Activated naive CD4-positive, alpha-beta T cell treated with anti-CD3 and anti-CD28 coated beads, Interleukin-2, amount 10 ng/mL, durations not matched to agents 7 days and 5 days (primary cell): ENCODE measurements around the gene OR8B8.

Experiments
- CTCF ChIA-PET: fragments of 350-600 bp; sonication (Branson Sonifier 250); formaldehyde crosslinking; loops from one replicate; lab custom pipeline; 2021; ENCODE audit warnings: antibody characterized with exemption; lab: Charles Lee
- DNase-seq: peaks from one replicate; pipeline ENCODE4 v3.0.0-alpha.2; 2020
- H3K27ac Mint-ChIP-seq: one replicate; pipeline ENCODE4 v1.8.0; 2021; ENCODE audit warnings: mild to moderate bottlenecking, moderate library complexity, mixed read lengths
- H3K27me3 Mint-ChIP-seq: one replicate; pipeline ENCODE4 v1.8.0; 2021; ENCODE audit warnings: mild to moderate bottlenecking, mixed read lengths
- H3K36me3 Mint-ChIP-seq: one replicate; pipeline ENCODE4 v1.8.0; 2021; ENCODE audit warnings: mixed read lengths
- H3K4me1 Mint-ChIP-seq: one replicate; pipeline ENCODE4 v1.8.0; 2021; ENCODE audit warnings: mixed read lengths
- H3K4me3 Mint-ChIP-seq: one replicate; pipeline ENCODE4 v1.8.0; 2021; ENCODE audit warnings: mild to moderate bottlenecking, moderate library complexity, mixed read lengths
- H3K9me3 Mint-ChIP-seq: one replicate; pipeline ENCODE4 v1.8.0; 2021; ENCODE audit warnings: mixed read lengths

The OR8B8 gene

DNA sequence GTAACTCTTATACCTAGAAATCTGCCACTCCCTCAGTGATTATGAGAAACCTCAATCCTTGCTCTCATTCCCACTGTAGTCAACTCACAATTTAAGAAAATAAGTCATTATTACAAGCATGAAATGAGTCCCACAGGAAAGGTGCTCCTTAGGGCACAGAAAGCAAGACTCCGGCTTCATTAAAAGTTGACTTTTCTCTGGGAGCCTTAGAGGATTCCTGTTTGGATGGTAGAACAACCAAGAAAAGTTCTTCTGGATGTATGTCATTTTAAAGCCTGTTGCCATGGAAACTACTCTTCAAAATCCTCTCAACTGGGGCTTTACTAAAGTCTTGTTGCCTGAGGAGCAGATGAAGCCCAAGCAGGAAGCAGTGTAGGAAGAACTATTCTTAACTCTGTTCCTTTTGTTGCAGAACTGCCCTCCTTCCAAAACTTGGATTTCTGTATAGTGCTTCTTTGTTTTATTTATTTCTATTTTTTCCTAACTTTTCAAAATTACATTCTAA, at the start of gene OR8B8:
OR8B8 (minus strand) TSS at position 51 of the 505 bp plus-strand sequence. CDS start 4,611 bp downstream, outside the sequence.
- Mint-ChIP-seq H3K4me3 (no peak within 1 kb of the TSS), H3K9me3 (no peaks in the 10 kb centered on the region), H3K4me1 (no peaks in the 10 kb centered on the region), H3K27ac (no peak within 1 kb of the TSS), H3K36me3 (no peaks in the 10 kb centered on the region), H3K27me3 (no peaks in the 10 kb centered on the region)
- CTCF ChIA-PET: no interaction called here
- DNase-seq: no peak

- CTCF ChIA-PET: no interaction called here
- Mint-ChIP-seq H3K27ac (no peak overlapping the region), H3K9me3 (no peaks in the 10 kb centered on the region)
Observed at GRCh38 chr11:124493016-124493655, 47.6 kb upstream of the OR8B8 start.

DNA sequence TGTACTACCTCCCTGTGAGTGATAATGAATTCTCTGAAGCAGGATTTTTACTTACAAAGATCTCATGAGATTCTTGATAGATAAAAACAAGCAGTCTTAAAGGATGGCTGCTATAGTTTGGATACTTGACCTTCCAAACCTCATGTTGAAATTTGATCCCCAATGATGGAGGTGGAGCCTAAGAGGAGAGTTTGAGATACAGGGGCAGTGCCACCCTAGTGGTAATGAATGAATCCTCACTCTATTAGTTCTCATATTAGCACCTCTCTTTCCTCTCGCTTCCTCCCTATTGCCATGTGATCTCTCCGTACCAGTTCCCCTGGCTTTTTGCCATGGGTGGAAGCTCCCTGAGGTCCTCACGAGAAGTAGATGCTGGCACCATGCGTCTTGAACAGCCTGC, 37.9 kb upstream of the OR8B8 start:
- peaks cover 6% of the 10 kb centered on the region for H3K4me1 Mint-ChIP-seq
- H3K27me3 Mint-ChIP-seq: peaks cover 10% of the 10 kb centered on the region
- DNase-seq: no peak
- H3K9me3 Mint-ChIP-seq: no peaks in the 10 kb centered on the region
- H3K4me3 Mint-ChIP-seq: no peak overlapping the region
- H3K27ac Mint-ChIP-seq: no peak overlapping the region
- H3K36me3 Mint-ChIP-seq: no peaks in the 10 kb centered on the region
- CTCF ChIA-PET: no interaction called here

More at GRCh38 chr11:124493016-124493655, 47.6 kb upstream of the OR8B8 start:
- no peak for DNase-seq
- Mint-ChIP-seq H3K36me3 (no peaks in the 10 kb centered on the region), H3K4me3 (no peak overlapping the region), H3K27me3 (no peaks in the 10 kb centered on the region), H3K4me1 (no peaks in the 10 kb centered on the region)

DNA sequence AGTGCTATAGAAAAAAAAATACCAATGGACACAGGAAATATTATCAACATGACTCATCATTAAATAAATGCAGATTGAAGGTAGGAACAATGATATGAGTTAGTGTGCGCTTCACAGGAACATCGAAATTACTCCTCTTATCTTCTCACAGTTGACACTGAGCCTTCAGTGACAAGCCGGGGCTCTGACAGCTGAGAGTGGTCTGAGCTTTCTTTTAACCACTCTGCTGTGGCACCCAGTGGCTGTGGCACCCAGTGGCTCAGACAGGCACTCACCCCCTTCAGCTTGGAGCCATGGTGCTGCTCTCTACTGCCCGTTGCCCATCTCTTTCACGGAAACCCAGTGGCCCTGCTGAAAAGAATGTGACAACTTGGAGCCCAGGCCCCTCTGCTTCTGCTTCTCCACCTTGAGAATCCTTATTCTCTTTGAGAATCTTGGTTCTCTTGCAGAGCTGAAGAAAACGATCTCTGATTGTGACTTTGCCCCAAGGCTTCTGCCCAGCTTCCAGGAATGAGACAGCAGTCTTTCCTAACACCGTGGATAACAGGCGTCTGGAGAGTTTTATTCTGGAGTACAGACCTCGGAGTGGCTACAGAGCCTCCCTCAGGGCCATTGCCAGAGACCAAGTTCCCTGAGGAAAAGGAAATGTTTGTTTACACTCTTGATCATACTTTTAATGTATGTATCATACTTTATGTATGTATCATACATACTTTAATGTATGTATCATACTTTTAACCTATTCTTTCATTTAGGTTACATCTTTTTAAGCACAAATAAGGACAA, 37.1 kb upstream of the OR8B8 start:
- CTCF ChIA-PET: no interaction called here
- DNase-seq: no peak

GRCh38 chr11:124481365-124482323, 36.1 kb upstream of the OR8B8 start:
- Mint-ChIP-seq H3K27ac (no peak overlapping the region), H3K4me3 (no peak overlapping the region), H3K27me3 (peaks cover 10% of the 10 kb centered on the region), H3K4me1 (peaks cover 6% of the 10 kb centered on the region), H3K9me3 (no peaks in the 10 kb centered on the region), H3K36me3 (no peaks in the 10 kb centered on the region)
- CTCF ChIA-PET: no interaction called here
- no peak for DNase-seq

More for the DNA sequence above, 37.1 kb upstream of the OR8B8 start:
- Mint-ChIP-seq H3K27me3 (peaks cover 10% of the 10 kb centered on the region), H3K4me1 (peaks cover 6% of the 10 kb centered on the region), H3K9me3 (no peaks in the 10 kb centered on the region), H3K27ac (no peak overlapping the region), H3K36me3 (no peaks in the 10 kb centered on the region), H3K4me3 (no peak overlapping the region)

DNA sequence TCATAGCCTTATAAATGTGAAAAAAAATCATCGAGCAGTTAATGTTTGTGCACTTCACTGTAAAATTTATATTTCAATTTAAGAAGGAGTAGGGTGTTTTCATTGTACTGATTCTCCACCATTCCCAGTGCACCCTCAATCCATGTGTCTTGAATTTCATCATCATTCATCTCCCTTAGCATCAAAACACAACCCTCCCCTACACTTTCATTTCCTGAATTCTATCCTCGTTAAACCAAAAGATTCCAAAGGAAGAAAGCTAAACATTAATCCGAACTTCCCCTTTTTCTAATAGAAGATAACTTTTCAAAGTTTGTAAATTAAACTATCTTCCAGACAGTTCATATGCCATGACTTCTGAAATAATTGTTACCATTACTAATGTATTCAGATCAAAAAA, 34.1 kb upstream of the OR8B8 start:
- CTCF ChIA-PET: no interaction called here
- H3K27ac Mint-ChIP-seq: no peak overlapping the region
- DNase-seq: no peak
- H3K27me3 Mint-ChIP-seq: peaks cover 10% of the 10 kb centered on the region
- peaks cover 6% of the 10 kb centered on the region for H3K4me1 Mint-ChIP-seq
- H3K4me3 Mint-ChIP-seq: no peak overlapping the region
- H3K9me3 Mint-ChIP-seq: no peaks in the 10 kb centered on the region
- no peaks in the 10 kb centered on the region for H3K36me3 Mint-ChIP-seq

DNA sequence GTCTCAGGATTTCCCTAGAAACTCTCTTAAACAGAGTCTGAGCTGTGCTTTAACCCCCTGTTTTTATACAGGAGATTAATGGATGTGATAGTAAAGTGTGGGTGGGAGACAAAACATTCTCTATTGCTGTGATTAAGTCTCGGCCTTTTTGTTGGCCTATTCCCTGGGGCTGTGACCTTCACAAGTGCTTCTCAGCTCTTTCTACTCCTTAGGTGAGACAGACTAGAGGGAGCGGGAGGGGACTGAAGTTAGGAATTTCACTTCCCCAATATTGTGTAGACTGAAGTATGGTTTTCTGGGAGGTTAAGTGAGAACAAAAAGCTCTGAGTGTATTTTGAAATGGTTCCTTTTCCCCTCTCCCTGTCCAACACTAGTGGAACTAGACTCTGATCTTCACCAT, 29.8 kb upstream of the OR8B8 start:
- CTCF ChIA-PET: interaction anchor here (0.8 kb wide), 1 partner anchor 73 kb away, joined by 3 read pairs; no protein-coding TSS in a partner anchor
- H3K27ac Mint-ChIP-seq: no peak overlapping the region
- no peaks in the 10 kb centered on the region for H3K4me1 Mint-ChIP-seq
- no peak overlapping the region for H3K4me3 Mint-ChIP-seq
- H3K36me3 Mint-ChIP-seq: no peaks in the 10 kb centered on the region
- DNase-seq: no peak
- H3K27me3 Mint-ChIP-seq: no peaks in the 10 kb centered on the region
- H3K9me3 Mint-ChIP-seq: no peaks in the 10 kb centered on the region

GRCh38 chr11:124474779-124475178, 29.3 kb upstream of the OR8B8 start:
- no peak for DNase-seq
- Mint-ChIP-seq H3K9me3 (no peaks in the 10 kb centered on the region), H3K27ac (no peak overlapping the region), H3K4me1 (no peaks in the 10 kb centered on the region), H3K27me3 (no peaks in the 10 kb centered on the region), H3K36me3 (no peaks in the 10 kb centered on the region), H3K4me3 (no peak overlapping the region)
- CTCF ChIA-PET: interaction anchor here (0.8 kb wide), 1 partner anchor 72 kb away, joined by 3 read pairs; no protein-coding TSS in a partner anchor

DNA sequence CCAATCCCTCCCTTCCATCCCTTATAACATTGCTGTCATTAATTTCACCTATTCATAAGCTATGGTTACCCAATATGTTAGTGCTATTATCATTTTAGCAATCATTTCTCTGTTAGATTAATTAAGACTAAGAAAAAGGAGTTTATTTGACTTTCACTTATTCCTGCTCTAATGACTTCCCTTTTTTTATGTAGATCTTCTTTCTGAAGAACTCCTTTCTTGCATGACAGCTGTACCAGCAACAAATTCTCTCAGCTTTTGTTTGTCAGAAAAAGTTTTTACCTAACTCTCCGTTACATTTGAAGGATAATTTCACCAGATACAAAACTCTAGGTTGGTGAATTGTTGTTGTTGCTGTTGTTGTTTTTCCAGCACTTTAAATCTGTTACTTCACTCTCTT, 28.6 kb upstream of the OR8B8 start:
- CTCF ChIA-PET: no interaction called here
- Mint-ChIP-seq H3K27me3 (no peaks in the 10 kb centered on the region), H3K27ac (no peak overlapping the region), H3K4me3 (no peak overlapping the region), H3K36me3 (no peaks in the 10 kb centered on the region), H3K9me3 (no peaks in the 10 kb centered on the region), H3K4me1 (no peaks in the 10 kb centered on the region)
- DNase-seq: no peak

- Mint-ChIP-seq H3K4me1 (no peaks in the 10 kb centered on the region), H3K27ac (no peak overlapping the region), H3K27me3 (no peaks in the 10 kb centered on the region), H3K4me3 (no peak overlapping the region), H3K36me3 (no peaks in the 10 kb centered on the region), H3K9me3 (no peaks in the 10 kb centered on the region)
- CTCF ChIA-PET: no interaction called here
- DNase-seq: no peak
Observed at GRCh38 chr11:124473476-124473875, 28.0 kb upstream of the OR8B8 start.

- no peak for DNase-seq
- CTCF ChIA-PET: no interaction called here
- H3K36me3 Mint-ChIP-seq: no peaks in the 10 kb centered on the region
- no peaks in the 10 kb centered on the region for H3K27me3 Mint-ChIP-seq
- no peak overlapping the region for H3K27ac Mint-ChIP-seq
- no peaks in the 10 kb centered on the region for H3K9me3 Mint-ChIP-seq
- H3K4me3 Mint-ChIP-seq: no peak overlapping the region
- H3K4me1 Mint-ChIP-seq: no peaks in the 10 kb centered on the region
Observed at GRCh38 chr11:124470561-124471227, 25.2 kb upstream of the OR8B8 start.

DNA sequence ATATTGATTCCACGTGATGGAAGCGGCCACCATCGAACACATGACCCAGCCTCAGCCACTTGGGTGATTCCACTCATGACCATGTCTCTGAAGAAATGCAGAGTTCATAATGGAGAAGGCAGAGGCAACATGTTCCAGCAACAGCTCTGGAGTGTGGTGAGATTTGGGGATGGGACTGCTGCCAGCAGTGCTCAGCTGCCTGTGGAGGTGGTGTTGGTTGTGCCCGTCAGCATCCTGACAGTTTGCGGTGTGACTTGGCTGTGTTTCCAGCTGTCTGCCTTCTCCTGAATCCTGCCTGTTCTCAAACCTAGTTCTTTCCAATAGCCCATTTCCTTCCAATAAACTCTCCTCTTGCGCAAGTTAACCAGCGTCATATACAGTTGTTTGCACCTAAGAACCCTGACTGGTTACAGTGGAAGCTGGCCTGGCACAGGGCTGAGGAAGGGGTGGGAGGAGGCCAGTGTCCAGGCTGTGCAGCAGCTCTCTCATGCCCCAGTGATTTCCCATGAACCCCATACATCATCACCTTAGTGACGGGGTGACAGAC, 22.0 kb upstream of the OR8B8 start:
- Mint-ChIP-seq H3K36me3 (no peaks in the 10 kb centered on the region), H3K27me3 (no peaks in the 10 kb centered on the region), H3K4me3 (no peak overlapping the region), H3K27ac (no peak overlapping the region), H3K4me1 (no peaks in the 10 kb centered on the region), H3K9me3 (no peaks in the 10 kb centered on the region)
- DNase-seq: no peak
- CTCF ChIA-PET: no interaction called here

DNA sequence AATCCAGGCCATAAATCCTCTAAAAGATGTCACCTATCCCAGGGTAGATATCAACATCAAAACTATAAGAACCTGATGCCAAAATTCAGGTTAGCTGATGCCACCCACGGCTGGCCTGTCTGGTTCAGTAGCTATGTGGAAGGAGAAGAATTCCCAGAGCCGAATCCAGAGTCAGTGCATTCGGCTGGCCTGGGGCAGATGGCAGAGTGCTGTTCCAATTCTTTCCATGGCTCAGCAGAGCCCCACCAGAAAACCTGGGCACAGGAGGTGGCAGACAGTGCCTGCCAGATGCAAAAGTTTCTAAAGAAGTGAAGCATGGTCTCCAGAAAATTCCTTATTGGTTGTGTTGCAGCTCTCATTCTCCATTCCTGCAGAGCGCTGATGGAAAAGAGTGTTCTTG, 19.9 kb upstream of the OR8B8 start:
- Mint-ChIP-seq H3K9me3 (no peaks in the 10 kb centered on the region), H3K36me3 (no peaks in the 10 kb centered on the region), H3K4me3 (no peak overlapping the region), H3K4me1 (no peaks in the 10 kb centered on the region), H3K27ac (no peak overlapping the region), H3K27me3 (no peaks in the 10 kb centered on the region)
- CTCF ChIA-PET: no interaction called here
- DNase-seq: no peak
